ENCODE data around the gene BPIFB1. TPM values are rescaled to one million over a fixed set of nuclear protein-coding genes. Genes with fewer than 3 reads are reported as not detected.

Gene BPIFB1
- total and polyA plus RNA-seq, 9 of the 15 experiments (the other 6 are each of a cell fraction or from before 2014, with no cell fraction given) = not detected

DNA sequence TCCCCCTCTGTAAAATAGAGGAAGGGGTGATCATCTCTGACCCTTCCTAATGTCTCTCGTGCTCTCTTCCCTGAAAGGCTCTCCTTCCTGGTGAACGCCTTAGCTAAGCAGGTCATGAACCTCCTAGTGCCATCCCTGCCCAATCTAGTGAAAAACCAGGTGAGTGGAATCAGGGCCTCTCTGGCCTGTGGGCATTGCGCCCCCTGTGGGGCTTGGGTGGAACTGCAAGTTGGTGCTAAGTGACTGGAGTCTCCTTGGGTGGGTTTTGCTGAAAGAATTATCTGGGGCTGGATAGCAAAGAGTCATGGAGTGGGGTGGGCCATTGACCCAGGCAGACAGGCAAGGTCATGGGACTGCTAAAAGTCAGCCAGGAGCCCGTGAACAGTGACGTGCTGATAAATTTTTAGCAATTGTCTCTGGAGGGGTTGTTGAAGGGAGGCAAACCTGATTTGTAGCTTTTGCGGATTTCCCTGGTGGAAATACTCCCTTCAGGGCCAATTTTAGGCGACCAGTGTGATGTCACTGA is 8.9 kb downstream of the BPIFB1 start (continued):
- TF ChIP-seq, protein P1, sequence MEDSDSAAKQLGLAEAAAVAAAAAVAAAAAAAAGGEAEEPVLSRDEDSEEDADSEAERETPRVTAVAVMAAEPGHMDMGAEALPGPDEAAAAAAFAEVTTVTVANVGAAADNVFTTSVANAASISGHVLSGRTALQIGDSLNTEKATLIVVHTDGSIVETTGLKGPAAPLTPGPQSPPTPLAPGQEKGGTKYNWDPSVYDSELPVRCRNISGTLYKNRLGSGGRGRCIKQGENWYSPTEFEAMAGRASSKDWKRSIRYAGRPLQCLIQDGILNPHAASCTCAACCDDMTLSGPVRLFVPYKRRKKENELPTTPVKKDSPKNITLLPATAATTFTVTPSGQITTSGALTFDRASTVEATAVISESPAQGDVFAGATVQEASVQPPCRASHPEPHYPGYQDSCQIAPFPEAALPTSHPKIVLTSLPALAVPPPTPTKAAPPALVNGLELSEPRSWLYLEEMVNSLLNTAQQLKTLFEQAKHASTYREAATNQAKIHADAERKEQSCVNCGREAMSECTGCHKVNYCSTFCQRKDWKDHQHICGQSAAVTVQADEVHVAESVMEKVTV (CRISPR knock-in tag; IDR thresholded peaks at IDR 0.05) = peak; percentile 61; the same call in 1 of the 2 replicates
- TF ChIP-seq XRCC5 (IDR thresholded peaks at IDR 0.05; ENCODE audit: low read depth, low read length) (peak; percentile 62; the same call in 1 of the 2 replicates), RFX7 (CRISPR knock-in tag; IDR thresholded peaks at IDR 0.05) (no peak), ZNF561 (CRISPR knock-in tag; conservative IDR thresholded peaks at IDR 0.05) (no peak), ZNF785 (CRISPR knock-in tag; IDR thresholded peaks at IDR 0.05) (no peak)
- TF ChIP-seq, protein P2, sequence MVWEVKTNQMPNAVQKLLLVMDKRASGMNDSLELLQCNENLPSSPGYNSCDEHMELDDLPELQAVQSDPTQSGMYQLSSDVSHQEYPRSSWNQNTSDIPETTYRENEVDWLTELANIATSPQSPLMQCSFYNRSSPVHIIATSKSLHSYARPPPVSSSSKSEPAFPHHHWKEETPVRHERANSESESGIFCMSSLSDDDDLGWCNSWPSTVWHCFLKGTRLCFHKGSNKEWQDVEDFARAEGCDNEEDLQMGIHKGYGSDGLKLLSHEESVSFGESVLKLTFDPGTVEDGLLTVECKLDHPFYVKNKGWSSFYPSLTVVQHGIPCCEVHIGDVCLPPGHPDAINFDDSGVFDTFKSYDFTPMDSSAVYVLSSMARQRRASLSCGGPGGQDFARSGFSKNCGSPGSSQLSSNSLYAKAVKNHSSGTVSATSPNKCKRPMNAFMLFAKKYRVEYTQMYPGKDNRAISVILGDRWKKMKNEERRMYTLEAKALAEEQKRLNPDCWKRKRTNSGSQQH (CRISPR knock-in tag; IDR thresholded peaks at IDR 0.05) = peak; percentile 54; the same call in 1 of the 2 replicates
- TF ChIP-seq, protein P3, sequence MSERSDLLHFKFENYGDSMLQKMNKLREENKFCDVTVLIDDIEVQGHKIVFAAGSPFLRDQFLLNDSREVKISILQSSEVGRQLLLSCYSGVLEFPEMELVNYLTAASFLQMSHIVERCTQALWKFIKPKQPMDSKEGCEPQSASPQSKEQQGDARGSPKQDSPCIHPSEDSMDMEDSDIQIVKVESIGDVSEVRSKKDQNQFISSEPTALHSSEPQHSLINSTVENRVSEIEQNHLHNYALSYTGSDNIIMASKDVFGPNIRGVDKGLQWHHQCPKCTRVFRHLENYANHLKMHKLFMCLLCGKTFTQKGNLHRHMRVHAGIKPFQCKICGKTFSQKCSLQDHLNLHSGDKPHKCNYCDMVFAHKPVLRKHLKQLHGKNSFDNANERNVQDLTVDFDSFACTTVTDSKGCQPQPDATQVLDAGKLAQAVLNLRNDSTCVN (CRISPR knock-in tag; IDR thresholded peaks at IDR 0.05) = 0 out of 2 replicates have a peak, but pooled peaks have one; percentile 30

Data from K562 (cell line).